Fibroblast of peridontal ligament (primary cell): ENCODE measurements around the gene CAMTA1.
"Not testable (repeated sequence)": the region's sequence is repeated elsewhere in the genome, so short reads cannot be mapped to it uniquely, and the experiment has no call there.

Source experiments
- DNase-seq: peaks from one replicate; pipeline ENCODE4 v3.0.0-alpha.2; 2010; ENCODE audit errors: extremely low read depth

The CAMTA1 gene

GRCh38 chr1:7691576-7691975 is 906.3 kb downstream of the CAMTA1 start:
- DNase-seq, result no peak

- DNase-seq, result no peak
These were observed 906.8 kb downstream of the CAMTA1 start for GRCh38 chr1:7692005-7692404.

- DNase-seq, result not testable (repeated sequence)
These were observed 907.8 kb downstream of the CAMTA1 start for GRCh38 chr1:7693037-7693436.

GRCh38 chr1:7693662-7694061 is 908.4 kb downstream of the CAMTA1 start:
- no peak for DNase-seq

- DNase-seq, result no peak
These were observed 909.6 kb downstream of the CAMTA1 start for GRCh38 chr1:7694600-7695496.

GRCh38 chr1:7695497-7696117 is 910.4 kb downstream of the CAMTA1 start:
- no peak for DNase-seq

- DNase-seq, result no peak
These were observed 913.4 kb downstream of the CAMTA1 start for GRCh38 chr1:7698641-7699040.

- DNase-seq, result no peak
These were observed 917.1 kb downstream of the CAMTA1 start for GRCh38 chr1:7702365-7702764.

GRCh38 chr1:7703321-7704213 is 918.3 kb downstream of the CAMTA1 start:
- no peak for DNase-seq

- DNase-seq, result peak; percentile 61
These were observed 919.2 kb downstream of the CAMTA1 start for GRCh38 chr1:7704214-7705047.

GRCh38 chr1:7705048-7705907 is 920.0 kb downstream of the CAMTA1 start:
- no peak for DNase-seq

GRCh38 chr1:7705908-7706216 is 920.6 kb downstream of the CAMTA1 start:
- DNase-seq, result no peak

GRCh38 chr1:7707527-7707926 is 922.3 kb downstream of the CAMTA1 start:
- no peak for DNase-seq

- not testable (repeated sequence) for DNase-seq
These were observed 922.8 kb downstream of the CAMTA1 start for GRCh38 chr1:7708065-7708464.

- no peak for DNase-seq
These were observed 925.6 kb downstream of the CAMTA1 start for GRCh38 chr1:7710859-7711258.

- no peak for DNase-seq
These were observed 927.6 kb downstream of the CAMTA1 start for GRCh38 chr1:7712731-7713323.

GRCh38 chr1:7716506-7716905 is 931.3 kb downstream of the CAMTA1 start:
- DNase-seq, result no peak

GRCh38 chr1:7717748-7718368 is 932.6 kb downstream of the CAMTA1 start:
- no peak for DNase-seq

- DNase-seq, result no peak
These were observed 934.3 kb downstream of the CAMTA1 start for GRCh38 chr1:7719468-7720094.
